ENCODE results near the gene RAB27A.

DNA sequence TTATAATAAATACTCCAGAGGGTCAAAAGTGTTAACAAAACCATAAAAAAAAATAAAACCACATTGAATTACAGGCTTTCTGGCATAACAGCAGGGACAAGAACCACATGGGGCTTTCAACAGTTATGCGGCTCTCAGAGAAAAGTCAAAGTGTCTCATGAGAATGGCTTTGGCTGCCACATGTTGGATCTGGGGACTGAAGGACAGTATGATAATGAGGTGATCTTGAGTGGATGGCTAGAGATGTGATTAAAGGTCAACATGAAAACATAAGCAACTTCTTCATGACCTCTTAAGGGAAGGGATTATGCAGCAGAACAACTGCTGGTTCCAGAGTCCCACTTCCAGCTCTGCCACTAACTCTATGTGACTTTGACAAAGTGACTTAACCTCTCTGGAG lies 5.2 kb downstream of the RAB27A start:
- TF ChIP-seq CTCF (IDR thresholded peaks at IDR 0.05) (no peak), EP300 (IDR thresholded peaks at IDR 0.05) (no peak), POLR2A (IDR thresholded peaks at IDR 0.05; ENCODE audit: low read depth) (no peak), POLR2AphosphoS5 (IDR thresholded peaks at IDR 0.05) (no peak)

All from esophagus muscularis mucosa (tissue), 4 donors.